OCI-M2 (cell line): ENCODE data around the gene ISCA2.
"Not testable (repeated sequence)": the region's sequence is repeated elsewhere in the genome, so short reads cannot be mapped to it uniquely, and the experiment has no call there.

Source experiments
- DNase-seq: peaks from one replicate; lab custom pipeline; 2025; ENCODE audit not compliant: unreplicated experiment; lab: John Stamatoyannopoulos, UW

ISCA2 gene

DNA sequence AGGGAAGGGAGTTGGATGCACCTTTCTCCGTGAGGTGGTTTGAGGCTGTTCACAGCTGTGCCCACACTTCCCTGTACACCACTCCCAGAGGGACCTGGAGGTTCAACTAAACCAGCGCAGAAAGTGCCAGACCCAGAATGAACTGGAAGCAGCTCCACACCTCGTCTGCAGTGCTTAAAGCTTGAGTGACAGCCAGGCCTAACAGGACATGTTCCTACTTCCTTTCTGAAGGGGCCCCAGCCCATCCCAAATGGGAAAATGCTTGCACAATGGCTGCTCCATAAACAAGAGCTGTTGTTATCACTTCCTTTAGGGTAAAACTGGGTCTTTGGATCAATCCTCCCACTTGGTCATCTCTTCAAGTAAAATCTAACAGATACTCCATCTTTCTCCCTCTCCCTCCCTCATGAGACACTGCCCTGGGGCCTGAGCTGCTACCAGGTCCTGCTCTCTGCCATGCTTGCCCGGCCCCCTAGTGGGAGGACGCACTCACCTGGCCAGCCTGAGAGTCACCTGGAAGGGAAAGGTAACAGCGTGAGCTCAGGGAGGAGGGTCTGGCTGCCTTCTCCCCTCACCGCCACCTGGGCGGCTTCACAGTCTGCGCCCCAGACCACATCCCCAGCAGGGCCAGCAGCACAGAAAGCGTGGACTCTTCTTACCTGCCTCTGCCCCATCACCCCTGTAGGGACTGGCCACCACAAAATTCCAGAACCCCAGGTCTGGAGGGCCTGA lies 33.5 kb downstream of the ISCA2 start:
- no peak for DNase-seq

- DNase-seq, result no peak
These were observed 34.2 kb downstream of the ISCA2 start for GRCh38 chr14:74527736-74528280.

DNA sequence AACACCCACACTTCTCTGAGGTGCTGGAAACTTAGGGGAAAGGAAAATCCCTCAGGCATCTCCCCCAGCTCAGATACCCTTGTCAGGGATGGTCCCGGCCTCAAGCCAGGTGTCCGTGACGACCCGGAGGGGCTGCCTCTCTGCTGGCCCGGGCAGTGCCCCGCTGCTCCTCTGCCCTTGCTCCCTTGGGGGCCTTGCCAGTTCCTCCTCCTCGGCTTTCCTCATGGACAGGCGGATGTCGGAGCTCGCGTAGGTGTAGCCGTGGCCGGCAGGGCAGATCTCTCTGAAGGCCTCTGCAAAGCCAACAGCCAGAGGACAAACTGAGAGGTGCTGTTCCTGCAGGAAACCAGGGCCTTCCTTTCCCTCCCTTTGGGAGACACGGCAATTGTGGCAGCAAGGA lies 34.8 kb downstream of the ISCA2 start:
- no peak for DNase-seq

DNA sequence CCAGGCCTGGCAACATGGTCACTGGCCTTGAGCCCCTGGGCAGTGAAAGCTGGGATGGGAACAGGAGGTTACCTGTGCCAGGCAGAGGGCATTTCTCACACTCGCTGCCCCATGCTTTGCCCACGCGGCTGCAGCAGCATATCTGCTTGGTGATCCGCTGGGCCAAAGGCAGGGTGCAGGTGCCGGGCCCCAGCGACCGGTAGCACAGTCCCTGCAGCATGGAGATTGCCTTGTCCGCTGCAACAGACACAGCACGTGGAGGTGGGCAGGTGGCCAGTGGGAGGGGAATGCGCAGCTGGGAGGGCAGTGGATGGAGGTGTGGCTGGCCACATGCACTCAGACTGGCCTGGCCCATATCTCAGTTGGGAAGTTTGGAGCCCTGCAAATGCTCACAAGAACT lies 35.3 kb downstream of the ISCA2 start:
- no peak for DNase-seq

- no peak for DNase-seq
These were observed 37.4 kb downstream of the ISCA2 start for GRCh38 chr14:74531006-74531405.

GRCh38 chr14:74531467-74531866 lies 37.9 kb downstream of the ISCA2 start:
- DNase-seq, result no peak

DNA sequence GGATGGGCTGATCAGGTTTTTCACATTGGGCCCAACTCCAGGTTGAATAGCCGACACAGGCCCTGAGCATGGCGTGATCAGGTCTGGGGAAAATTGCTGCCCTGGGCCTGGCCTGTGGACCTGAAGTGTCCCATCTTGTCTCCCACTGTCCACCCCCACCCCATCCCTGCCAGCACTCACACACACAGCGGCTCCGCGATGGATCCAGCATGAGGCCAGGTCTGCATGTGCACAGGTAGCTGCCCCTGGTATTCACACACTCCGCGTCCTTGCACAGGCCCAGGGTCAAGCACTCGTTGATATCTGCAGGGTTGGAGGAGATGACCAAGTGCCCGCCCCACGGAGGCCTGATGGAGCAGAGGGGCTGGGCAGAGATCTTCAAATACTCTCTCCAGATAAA lies 38.7 kb downstream of the ISCA2 start:
- no peak for DNase-seq

GRCh38 chr14:74533576-74533975 lies 40.0 kb downstream of the ISCA2 start:
- no peak for DNase-seq

GRCh38 chr14:74535756-74536325 lies 42.3 kb downstream of the ISCA2 start:
- DNase-seq, result no peak

GRCh38 chr14:74536336-74536735 lies 42.8 kb downstream of the ISCA2 start:
- DNase-seq, result not testable (repeated sequence)

- DNase-seq, result no peak
These were observed 45.1 kb downstream of the ISCA2 start for GRCh38 chr14:74538411-74539391.

DNA sequence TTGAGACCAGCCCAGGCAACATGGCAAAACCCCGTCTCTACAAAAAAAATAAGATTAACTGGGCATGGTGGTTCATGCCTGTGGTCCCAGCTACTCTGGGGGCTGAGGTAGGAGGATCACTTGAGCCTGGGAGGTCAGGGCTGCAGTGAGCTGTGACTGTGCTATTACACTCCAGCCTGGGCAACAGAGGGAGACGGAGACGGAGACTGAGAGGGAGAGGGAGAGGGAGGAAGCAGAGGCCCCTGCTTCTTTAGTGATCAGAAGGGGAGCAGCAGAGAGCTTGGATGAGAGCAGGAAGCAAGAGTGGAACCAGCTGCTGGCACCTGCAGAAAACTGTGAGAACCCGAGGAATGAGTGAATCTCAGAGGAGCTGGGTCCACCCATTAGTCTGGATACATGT lies 45.9 kb downstream of the ISCA2 start:
- no peak for DNase-seq

- no peak for DNase-seq
These were observed 47.7 kb downstream of the ISCA2 start for GRCh38 chr14:74541225-74541624.

DNA sequence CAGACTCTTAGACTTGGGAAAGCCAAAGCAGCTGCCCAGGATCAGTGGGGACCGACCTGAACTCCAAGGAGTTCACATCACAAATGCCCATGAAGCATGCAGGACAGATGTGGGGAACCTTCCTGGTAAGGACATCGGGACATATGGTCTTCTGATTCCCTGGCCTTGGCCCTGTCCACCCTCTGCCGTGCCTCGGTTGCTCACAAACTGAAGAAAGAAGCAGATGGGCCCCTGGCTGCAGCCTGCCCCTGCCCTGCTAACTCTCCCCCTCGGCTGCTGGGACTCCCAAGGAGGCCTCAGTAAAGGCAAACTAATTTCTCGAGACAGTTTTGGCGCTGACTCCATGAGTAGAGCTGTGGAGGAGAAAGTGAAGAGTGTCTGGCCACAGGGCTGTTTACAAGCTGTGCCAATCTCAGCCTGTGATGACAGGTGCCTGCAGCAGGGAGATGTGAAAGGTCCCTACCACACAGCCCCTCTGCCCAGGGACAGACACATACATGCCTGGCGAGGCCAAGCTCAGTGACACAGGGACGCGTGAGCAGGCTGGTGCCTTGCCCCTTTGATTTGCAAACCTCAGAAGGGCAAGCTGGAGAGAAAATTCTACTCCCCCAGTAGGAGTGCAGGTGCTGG lies 48.6 kb downstream of the ISCA2 start:
- no peak for DNase-seq

GRCh38 chr14:74543771-74544438 lies 50.3 kb downstream of the ISCA2 start:
- no peak for DNase-seq

DNA sequence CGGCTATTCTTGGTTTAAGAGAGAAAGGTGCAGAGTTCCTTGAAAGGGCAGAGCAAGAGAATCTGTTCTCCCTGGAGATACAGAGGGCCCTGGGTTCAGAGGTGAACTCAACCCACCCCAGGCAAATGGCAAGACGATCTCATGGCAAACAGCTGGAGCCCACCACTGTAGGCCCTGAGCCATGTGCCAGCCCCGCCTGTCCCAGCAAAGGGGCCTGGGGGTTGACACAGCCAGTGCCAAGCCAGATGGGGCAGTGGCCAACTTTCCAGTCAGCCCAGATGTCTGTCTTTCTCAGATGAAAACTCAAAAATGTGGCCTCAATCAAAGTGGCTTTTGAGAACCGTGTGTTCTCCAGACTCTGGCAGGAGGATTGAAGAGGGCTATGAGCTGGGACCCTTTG lies 51.8 kb downstream of the ISCA2 start:
- no peak for DNase-seq

GRCh38 chr14:74546416-74546815 lies 52.9 kb downstream of the ISCA2 start:
- no peak for DNase-seq
